ENCODE measurements around the gene DLG2. TPM values are rescaled to one million over a fixed set of nuclear protein-coding genes. Genes with fewer than 3 reads are reported as not detected.
A peak's percentile ranks its signal among the peaks of the same experiment; 100 is the strongest.

Gene DLG2
- total RNA-seq, 4 donors from 2014 or later: 11.0 to 34.2 (median 19.8) TPM

DNA sequence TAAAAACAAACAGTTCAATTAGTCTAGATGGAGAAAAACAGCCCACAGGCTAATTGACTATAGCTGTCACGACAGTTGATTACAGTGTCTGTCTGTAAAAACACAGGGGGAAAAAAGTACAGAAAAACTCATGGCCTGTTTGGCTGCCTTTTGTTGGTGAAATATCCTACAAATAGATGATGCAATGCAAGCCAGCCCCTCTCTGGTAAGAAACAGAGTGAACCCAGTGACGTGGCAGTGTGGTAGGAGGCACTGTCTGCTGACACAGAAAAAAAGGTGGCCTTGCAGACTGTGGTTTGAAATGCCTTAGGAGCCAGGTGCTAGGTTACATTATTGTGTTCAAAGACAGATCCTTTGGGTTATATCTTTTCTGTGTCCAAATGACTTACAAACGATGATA lies 1909.6 kb downstream of the DLG2 start:
- no peak overlapping the region for H3K27ac ChIP-seq
- H3K27me3 ChIP-seq: no peaks in the 10 kb centered on the region
- ATAC-seq: no peak
- H3K4me3 ChIP-seq: no peak overlapping the region
- H3K36me3 ChIP-seq: no peaks in the 10 kb centered on the region
- WGBS, 2 donors (ENCODE audit: low coverage in 1 of 2): 78 to 83% methylated on average over 3 of the region's 3 CpGs
- H3K9me3 ChIP-seq: no peaks in the 10 kb centered on the region
- H3K4me1 ChIP-seq: no peaks in the 10 kb centered on the region
- TF ChIP-seq, protein P1, sequence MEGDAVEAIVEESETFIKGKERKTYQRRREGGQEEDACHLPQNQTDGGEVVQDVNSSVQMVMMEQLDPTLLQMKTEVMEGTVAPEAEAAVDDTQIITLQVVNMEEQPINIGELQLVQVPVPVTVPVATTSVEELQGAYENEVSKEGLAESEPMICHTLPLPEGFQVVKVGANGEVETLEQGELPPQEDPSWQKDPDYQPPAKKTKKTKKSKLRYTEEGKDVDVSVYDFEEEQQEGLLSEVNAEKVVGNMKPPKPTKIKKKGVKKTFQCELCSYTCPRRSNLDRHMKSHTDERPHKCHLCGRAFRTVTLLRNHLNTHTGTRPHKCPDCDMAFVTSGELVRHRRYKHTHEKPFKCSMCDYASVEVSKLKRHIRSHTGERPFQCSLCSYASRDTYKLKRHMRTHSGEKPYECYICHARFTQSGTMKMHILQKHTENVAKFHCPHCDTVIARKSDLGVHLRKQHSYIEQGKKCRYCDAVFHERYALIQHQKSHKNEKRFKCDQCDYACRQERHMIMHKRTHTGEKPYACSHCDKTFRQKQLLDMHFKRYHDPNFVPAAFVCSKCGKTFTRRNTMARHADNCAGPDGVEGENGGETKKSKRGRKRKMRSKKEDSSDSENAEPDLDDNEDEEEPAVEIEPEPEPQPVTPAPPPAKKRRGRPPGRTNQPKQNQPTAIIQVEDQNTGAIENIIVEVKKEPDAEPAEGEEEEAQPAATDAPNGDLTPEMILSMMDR (IDR thresholded peaks at IDR 0.05): no peak
- TF ChIP-seq POLR2A (IDR thresholded peaks at IDR 0.05) (no peak), POLR2AphosphoS5 (IDR thresholded peaks at IDR 0.05) (no peak), EP300 (IDR thresholded peaks at IDR 0.05) (no peak)

DNA sequence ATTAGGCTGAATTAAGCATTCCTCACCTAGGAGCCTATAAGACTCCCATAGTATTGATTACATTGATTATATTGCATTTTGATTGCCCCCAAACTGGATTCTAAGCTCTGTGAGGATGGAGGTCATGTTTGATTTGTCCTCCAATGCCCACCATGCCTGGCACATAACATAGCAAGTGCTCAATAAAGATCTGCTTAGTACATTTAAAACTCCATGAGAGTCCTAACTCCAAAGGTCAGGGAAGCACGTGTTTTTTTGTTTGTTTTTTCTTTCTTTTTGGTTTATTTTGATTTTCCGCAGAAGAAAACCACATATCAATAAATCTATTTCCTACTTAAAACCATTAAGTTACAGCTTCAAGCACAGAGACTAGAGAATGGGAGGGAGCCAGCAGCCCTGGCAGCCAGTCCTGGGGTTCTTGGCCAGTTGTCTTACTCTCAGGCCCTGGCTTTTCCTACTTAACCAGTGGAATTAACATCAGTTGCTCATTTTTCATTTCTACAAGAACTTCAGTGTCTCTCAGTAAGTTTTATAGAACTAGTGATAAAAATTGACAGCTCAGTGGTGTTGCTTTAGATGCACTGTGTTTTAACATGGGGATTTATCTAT lies 1911.1 kb downstream of the DLG2 start:
- no peak for ATAC-seq
- Histone ChIP-seq H3K9me3 (no peaks in the 10 kb centered on the region), H3K4me1 (no peaks in the 10 kb centered on the region), H3K4me3 (no peak overlapping the region), H3K36me3 (no peaks in the 10 kb centered on the region), H3K27ac (no peak overlapping the region), H3K27me3 (no peaks in the 10 kb centered on the region)
- TF ChIP-seq EP300 (IDR thresholded peaks at IDR 0.05) (no peak), POLR2A (IDR thresholded peaks at IDR 0.05) (no peak), POLR2AphosphoS5 (IDR thresholded peaks at IDR 0.05) (no peak)
- TF ChIP-seq, protein P1 (IDR thresholded peaks at IDR 0.05): no peak
- 56 to 94% methylated on average over 2 of the region's 2 CpGs for WGBS, 2 donors (ENCODE audit: low coverage in 1 of 2)

DNA sequence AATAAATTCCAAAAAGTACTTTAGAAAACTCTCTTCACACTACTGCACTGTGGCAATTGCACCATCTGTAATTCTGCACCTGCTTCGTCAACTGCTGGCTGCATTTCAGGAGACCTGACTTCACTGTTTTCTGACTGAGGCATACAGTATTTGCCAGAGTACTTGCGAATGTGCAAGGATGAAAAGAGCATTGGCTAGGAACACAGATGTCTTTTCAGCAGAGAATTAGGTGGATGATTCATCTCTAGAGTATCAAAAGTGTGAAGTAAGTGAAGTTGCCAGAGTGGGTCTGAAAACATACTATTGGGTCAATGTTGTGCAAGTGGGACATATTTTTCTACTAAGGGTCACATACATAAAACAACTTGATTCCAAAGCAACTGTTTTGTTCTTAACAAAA lies 1913.4 kb downstream of the DLG2 start:
- H3K27ac ChIP-seq: no peak overlapping the region
- peak; percentile 71 for ATAC-seq
- WGBS, 2 donors (ENCODE audit: low coverage in 1 of 2): 11 to 42% methylated on average over 2 of the region's 2 CpGs
- TF ChIP-seq POLR2AphosphoS5 (IDR thresholded peaks at IDR 0.05): peak; percentile 68
- TF ChIP-seq EP300 (IDR thresholded peaks at IDR 0.05): no peak
- H3K9me3 ChIP-seq: no peaks in the 10 kb centered on the region
- H3K4me1 ChIP-seq: no peaks in the 10 kb centered on the region
- H3K4me3 ChIP-seq: no peak overlapping the region
- no peaks in the 10 kb centered on the region for H3K36me3 ChIP-seq
- H3K27me3 ChIP-seq: no peaks in the 10 kb centered on the region

DNA sequence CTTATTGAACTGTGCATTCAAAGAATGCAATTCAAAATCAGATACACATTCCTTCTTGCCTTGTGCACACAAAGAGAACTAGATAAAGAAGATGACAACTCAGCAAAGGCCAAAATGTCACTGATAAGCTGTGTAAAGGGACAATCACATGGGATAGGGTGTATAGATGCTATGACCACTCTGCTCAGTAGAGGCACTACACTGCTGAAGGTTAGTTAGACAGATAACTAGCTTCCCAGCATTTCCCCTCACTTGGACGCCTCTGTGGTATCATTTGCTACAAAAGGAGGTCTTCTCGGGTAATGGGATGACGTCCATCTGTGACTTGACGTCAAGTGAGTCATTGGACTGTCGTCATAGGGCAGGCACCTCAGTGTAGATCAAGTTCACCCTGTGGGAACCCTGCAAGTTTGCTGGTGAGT lies 1916.0 kb downstream of the DLG2 start:
- H3K27ac ChIP-seq: no peak overlapping the region
- TF ChIP-seq, protein P1 (IDR thresholded peaks at IDR 0.05): no peak
- no peak for TF ChIP-seq POLR2AphosphoS5 (IDR thresholded peaks at IDR 0.05)
- TF ChIP-seq EP300 (IDR thresholded peaks at IDR 0.05): no peak
- TF ChIP-seq POLR2A (IDR thresholded peaks at IDR 0.05): no peak
- H3K36me3 ChIP-seq: no peaks in the 10 kb centered on the region
- no peak for ATAC-seq
- WGBS, 2 donors (ENCODE audit: low coverage in 1 of 2): 83 to 90% methylated on average over 3 to 5 of the region's 5 CpGs
- no peak overlapping the region for H3K4me3 ChIP-seq
- no peaks in the 10 kb centered on the region for H3K9me3 ChIP-seq
- no peaks in the 10 kb centered on the region for H3K4me1 ChIP-seq
- H3K27me3 ChIP-seq: no peaks in the 10 kb centered on the region

DNA sequence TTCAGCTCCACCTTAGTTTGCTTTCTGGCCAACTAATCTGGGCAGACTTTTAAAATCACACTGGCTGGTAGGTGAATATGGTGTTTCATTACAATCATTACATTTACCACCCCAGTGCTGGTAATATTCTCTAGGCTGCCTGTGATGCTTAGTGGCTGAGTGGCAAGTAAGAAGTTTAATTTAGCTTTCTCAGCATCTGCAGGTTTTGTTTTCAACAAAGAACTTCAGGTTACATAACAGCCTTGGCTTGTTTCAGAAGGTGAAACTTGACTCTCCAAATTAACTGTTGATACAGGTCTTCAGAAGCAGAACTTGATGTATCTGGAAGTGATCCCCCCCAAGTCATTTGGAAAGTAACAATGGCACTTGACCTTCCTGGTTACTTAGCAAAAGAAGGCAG lies 1917.7 kb downstream of the DLG2 start:
- no peak for ATAC-seq
- Histone ChIP-seq H3K27me3 (no peaks in the 10 kb centered on the region), H3K4me3 (no peak overlapping the region), H3K4me1 (no peaks in the 10 kb centered on the region), H3K9me3 (no peaks in the 10 kb centered on the region), H3K36me3 (no peaks in the 10 kb centered on the region), H3K27ac (no peak overlapping the region)
- TF ChIP-seq POLR2A (IDR thresholded peaks at IDR 0.05) (no peak), EP300 (IDR thresholded peaks at IDR 0.05) (no peak), POLR2AphosphoS5 (IDR thresholded peaks at IDR 0.05) (no peak)
- TF ChIP-seq, protein P1 (IDR thresholded peaks at IDR 0.05): no peak
